Activated CD8-positive, alpha-beta memory T cell treated with anti-CD3 and anti-CD28 coated beads, Interleukin-2, amount 50 U/mL, for 48 hours (primary cell): ENCODE measurements around the gene RGL1.

Experiments
- DNase-seq: peaks from one replicate; pipeline ENCODE4 v3.0.0-alpha.2; 2020

RGL1 gene

DNA sequence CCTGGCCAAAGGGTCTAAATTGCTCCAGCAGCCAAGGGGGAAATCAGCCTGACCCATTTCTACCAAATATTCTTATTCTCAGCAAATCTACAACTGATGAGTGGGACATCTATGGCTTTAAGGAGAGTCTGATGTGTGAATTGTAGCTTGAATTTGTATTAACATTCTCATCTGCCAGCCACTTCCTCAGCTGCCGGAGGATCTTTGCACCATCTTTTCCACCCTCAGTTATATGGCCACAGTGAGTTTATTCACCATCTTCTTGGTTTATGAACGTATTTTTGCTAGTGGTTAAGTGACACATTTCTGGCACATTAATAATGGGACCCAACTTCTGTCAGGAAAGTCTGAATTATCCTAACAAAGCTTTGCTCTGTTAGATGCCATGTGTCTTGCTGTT is 163.0 kb downstream of the RGL1 start:
- no peak for DNase-seq

DNA sequence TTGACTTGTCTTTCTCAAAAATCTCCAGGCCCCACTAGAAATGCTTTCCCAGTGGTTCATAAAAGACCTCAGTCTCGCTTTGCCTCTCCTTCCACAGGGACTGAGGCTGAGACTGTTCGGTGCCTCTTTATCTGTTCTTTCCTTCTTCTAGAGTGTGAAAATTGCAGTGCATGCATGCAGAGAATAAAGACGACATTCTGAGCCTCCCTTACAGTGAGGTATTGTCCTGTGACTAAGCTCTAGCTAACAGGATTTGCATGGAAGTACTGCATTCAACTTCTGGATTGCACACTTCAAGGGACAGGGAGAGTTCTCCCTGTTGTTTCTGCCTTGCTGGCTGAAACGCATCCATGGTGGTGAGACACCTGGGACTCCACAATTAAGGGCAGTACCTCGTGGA is 163.5 kb downstream of the RGL1 start:
- DNase-seq, result no peak

- no peak for DNase-seq
Observed at GRCh38 chr1:183970516-183971300, 165.8 kb downstream of the RGL1 start.

DNA sequence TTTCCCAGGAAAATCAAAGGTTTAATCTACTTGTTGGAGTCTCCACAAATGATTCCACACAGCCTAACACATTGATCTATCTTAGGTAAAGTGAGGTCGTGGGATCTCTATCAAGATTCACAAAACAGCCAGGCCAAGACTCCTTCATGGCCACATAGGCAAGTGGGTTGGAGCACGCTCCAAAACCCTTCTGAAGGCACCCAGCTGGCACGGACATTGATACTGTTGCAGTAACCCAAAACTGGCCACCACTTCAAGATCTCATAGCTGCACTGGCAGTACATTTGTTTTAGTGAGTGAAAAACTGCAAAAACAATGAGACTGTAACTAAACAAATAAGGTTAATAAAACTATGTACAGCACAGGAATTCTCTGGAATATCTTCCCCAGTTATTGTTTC is 170.7 kb downstream of the RGL1 start:
- DNase-seq, result no peak

- no peak for DNase-seq
Observed at GRCh38 chr1:183977717-183978116, 172.8 kb downstream of the RGL1 start.
